Gastroesophageal sphincter (tissue), 4 donors: Measurements from ENCODE around the gene SPTB. TPM values are rescaled to one million over a fixed set of nuclear protein-coding genes. Genes with fewer than 3 reads are reported as not detected.

Experiments
- ATAC-seq: fragments of 150-250 bp; one replicate; pipeline ENCODE4 v1.9.1; 2016; ENCODE audit warnings: mild to moderate bottlenecking, moderate library complexity
- H3K27ac ChIP-seq, 4 donors: fragments of 200-600 bp; sonication (generic) in 3 of 4; 1 replicate in 3 of 4; 2 replicates in 1 of 4; pipeline ENCODE4 v1.5.1; 2016 to 2019
- H3K27me3 ChIP-seq: fragments of 200-600 bp; sonication (generic); one replicate; pipeline ENCODE4 v1.5.1; 2019
- H3K36me3 ChIP-seq, 2 donors: fragments of 200-600 bp; sonication (generic); one replicate each; pipeline ENCODE4 v1.5.1; 2019; ENCODE audit warnings: control low read depth in 1 of 2
- H3K4me1 ChIP-seq, 3 donors: fragments of 200-600 bp; sonication (generic); 1 replicate in 2 of 3; 2 replicates in 1 of 3; pipeline ENCODE4 v1.5.1; 2016 to 2019; ENCODE audit warnings: control low read depth in 2 of 3
- H3K4me3 ChIP-seq, 2 donors: fragments of 200-600 bp; sonication (generic); one replicate each; pipeline ENCODE4 v1.5.1; 2019; ENCODE audit warnings: mild to moderate bottlenecking in 1 of 2, moderate library complexity in 1 of 2
- H3K9me3 ChIP-seq, 3 donors: fragments of 200-600 bp; sonication (generic); one replicate each; pipeline ENCODE4 v1.5.1; 2017 to 2019; ENCODE audit warnings: control low read depth in 2 of 3
- EP300 ChIP-seq: sonication (generic); formaldehyde crosslinking; IDR thresholded peaks from one replicate; pipeline ENCODE4 v1.6.1; 2017; ENCODE audit warnings: antibody characterized with exemption, mild to moderate bottlenecking
- POLR2A ChIP-seq, 2 donors: fragments of 450-650 bp; IDR thresholded peaks; one replicate each; pipeline ENCODE4 v1.6.1; 2017; ENCODE audit warnings: antibody characterized with exemption in 2 of 2, mild to moderate bottlenecking in 2 of 2, moderate library complexity in 1 of 2
- POLR2AphosphoS5 ChIP-seq: sonication (generic); formaldehyde crosslinking; IDR thresholded peaks from one replicate; pipeline ENCODE4 v1.6.1; 2017; ENCODE audit warnings: antibody characterized with exemption
- WGBS, 2 donors: methylation state at CpG; one replicate each; pipeline ENCODE4 v1.1.5; 2018; ENCODE audit warnings: low coverage in 1 of 2; 5-methylcytosine and 5-hydroxymethylcytosine counted together
- total RNA-seq, 4 donors: library from RNA; depleted of rRNA; stranded (reverse); fragments of >200 nt; gene quantifications; one replicate each; pipeline ENCODE4 v1.1.0, GENCODE V29; 2016
- TF ChIP-seq, protein P1 (sequence below), 4 experiments: fragments of 200-600 bp in 2 of 4; fragments of 450-650 bp in 2 of 4; sonication (generic) in 1 of 4; IDR thresholded peaks; one replicate each; pipeline ENCODE4 v1.5.1; 2017 to 2019; ENCODE audit warnings: antibody characterized with exemption in 4 of 4, mild to moderate bottlenecking in 2 of 4, moderate library complexity in 2 of 4

SPTB gene
- total RNA-seq, 4 donors from 2014 or later, result 0.62 to 3.1 (median 1.0) TPM

DNA sequence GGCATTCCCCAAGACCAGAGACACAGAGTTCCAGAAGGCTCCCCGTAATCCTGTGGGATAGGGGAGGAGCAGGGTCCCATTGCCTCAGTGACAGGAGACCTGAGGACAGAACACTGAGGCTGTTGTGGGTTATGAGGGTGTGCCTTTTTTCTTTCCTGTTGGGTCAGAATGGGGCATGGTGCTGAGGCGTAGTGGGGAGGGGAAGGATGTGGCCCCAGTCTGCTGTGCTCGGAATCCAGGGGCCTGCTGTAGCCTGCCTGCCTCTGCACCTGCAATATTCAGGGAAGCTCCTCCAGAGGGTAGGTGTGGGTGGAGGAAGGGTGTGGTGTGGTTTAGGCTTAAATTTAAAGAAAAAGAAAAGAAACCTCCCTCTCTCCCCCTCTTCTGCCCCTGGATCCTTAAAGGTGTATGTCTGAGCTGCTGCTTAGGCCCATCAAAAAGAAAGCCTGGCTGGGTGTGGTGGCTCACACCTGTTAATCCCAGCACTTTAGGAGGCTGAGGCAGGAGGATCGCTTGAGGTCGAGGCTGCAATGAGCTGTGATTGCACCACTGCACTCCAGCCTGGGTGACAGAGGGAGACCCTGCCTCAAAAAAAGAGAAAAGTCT, 156.8 kb downstream of the SPTB start:
- peaks cover 0 to 7% of the 10 kb centered on the region in 2 donors for H3K36me3 ChIP-seq
- WGBS, 2 donors, result 85 to 94% methylated on average over 2 of the region's 5 CpGs
- H3K9me3 ChIP-seq, result no peaks in the 10 kb centered on the region
- H3K27ac ChIP-seq, result peak overlapping the region in 3 of 4 donors; percentile 19 to 83 (median 81)
- H3K4me1 ChIP-seq, result peaks cover 9 to 95% (median 42%) of the 10 kb centered on the region in 3 donors
- no peaks in the 10 kb centered on the region for H3K27me3 ChIP-seq
- ATAC-seq, result no peak
- TF ChIP-seq POLR2A (IDR thresholded peaks at IDR 0.05) (no peak), POLR2AphosphoS5 (no peak), EP300 (no peak)
- TF ChIP-seq, protein P1, sequence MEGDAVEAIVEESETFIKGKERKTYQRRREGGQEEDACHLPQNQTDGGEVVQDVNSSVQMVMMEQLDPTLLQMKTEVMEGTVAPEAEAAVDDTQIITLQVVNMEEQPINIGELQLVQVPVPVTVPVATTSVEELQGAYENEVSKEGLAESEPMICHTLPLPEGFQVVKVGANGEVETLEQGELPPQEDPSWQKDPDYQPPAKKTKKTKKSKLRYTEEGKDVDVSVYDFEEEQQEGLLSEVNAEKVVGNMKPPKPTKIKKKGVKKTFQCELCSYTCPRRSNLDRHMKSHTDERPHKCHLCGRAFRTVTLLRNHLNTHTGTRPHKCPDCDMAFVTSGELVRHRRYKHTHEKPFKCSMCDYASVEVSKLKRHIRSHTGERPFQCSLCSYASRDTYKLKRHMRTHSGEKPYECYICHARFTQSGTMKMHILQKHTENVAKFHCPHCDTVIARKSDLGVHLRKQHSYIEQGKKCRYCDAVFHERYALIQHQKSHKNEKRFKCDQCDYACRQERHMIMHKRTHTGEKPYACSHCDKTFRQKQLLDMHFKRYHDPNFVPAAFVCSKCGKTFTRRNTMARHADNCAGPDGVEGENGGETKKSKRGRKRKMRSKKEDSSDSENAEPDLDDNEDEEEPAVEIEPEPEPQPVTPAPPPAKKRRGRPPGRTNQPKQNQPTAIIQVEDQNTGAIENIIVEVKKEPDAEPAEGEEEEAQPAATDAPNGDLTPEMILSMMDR (IDR thresholded peaks at IDR 0.05), result no peak
- no peak overlapping the region for H3K4me3 ChIP-seq

- H3K27me3 ChIP-seq, result no peaks in the 10 kb centered on the region
- no peak for ATAC-seq
- H3K4me3 ChIP-seq, result no peak overlapping the region
- TF ChIP-seq, protein P1 (IDR thresholded peaks at IDR 0.05), result no peak
- TF ChIP-seq POLR2A (IDR thresholded peaks at IDR 0.05) (no peak), POLR2AphosphoS5 (no peak), EP300 (no peak)
- peak overlapping the region in 3 of 4 donors; percentile 78 to 83 (median 81) for H3K27ac ChIP-seq
- WGBS, 2 donors, result 53 to 100% methylated on average over 1 to 7 of the region's 9 CpGs
- no peaks in the 10 kb centered on the region for H3K36me3 ChIP-seq
- no peaks in the 10 kb centered on the region for H3K9me3 ChIP-seq
- H3K4me1 ChIP-seq, result peaks cover 15 to 100% (median 47%) of the 10 kb centered on the region in 3 donors
Measured at GRCh38 chr14:64721899-64722298, 157.8 kb downstream of the SPTB start.

GRCh38 chr14:64721391-64721791, 158.3 kb downstream of the SPTB start:
- H3K4me3 ChIP-seq, result no peak overlapping the region
- WGBS, 2 donors, result 18% methylated on average over 3 of the region's 5 CpGs; no CpG with 5 or more reads in 1 of the 2 donors
- H3K36me3 ChIP-seq, result no peaks in the 10 kb centered on the region
- peaks cover 15 to 100% (median 49%) of the 10 kb centered on the region in 3 donors for H3K4me1 ChIP-seq
- H3K9me3 ChIP-seq, result no peaks in the 10 kb centered on the region
- peak; percentile 14 for ATAC-seq
- peak overlapping the region in 3 of 4 donors; percentile 78 to 83 (median 81) for H3K27ac ChIP-seq
- H3K27me3 ChIP-seq, result no peaks in the 10 kb centered on the region
- TF ChIP-seq POLR2AphosphoS5, result peak; percentile 28
- no peak for TF ChIP-seq POLR2A (IDR thresholded peaks at IDR 0.05)

DNA sequence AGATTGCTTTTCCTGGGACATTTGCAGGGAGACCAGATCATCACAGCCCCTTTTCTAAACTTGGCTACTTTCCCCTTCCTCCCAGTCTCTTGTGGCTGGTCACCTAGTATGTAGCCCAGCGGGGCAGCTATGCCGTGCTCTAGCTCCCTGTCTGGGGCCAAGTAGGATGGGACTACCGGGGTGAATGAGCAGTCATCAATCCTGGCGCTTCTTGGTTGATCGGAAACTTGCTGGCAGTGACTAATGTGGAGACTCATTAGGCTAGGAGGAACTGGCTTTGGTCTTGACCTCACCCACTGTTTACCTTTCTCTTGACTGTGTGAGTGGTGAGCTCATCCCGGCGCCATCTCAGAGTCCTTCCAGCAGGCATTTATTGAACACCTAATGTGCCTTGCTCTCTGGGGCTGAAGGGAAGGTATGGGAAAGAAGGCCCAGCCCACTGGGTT, 159.6 kb downstream of the SPTB start:
- ATAC-seq, result no peak
- no peak overlapping the region for H3K4me3 ChIP-seq
- no peaks in the 10 kb centered on the region for H3K36me3 ChIP-seq
- no peaks in the 10 kb centered on the region for H3K27me3 ChIP-seq
- WGBS, 2 donors, result no CpG with 5 or more reads among the region's 7 CpGs
- TF ChIP-seq POLR2A (IDR thresholded peaks at IDR 0.05) (no peak), POLR2AphosphoS5 (peak; percentile 76)
- TF ChIP-seq, protein P1 (IDR thresholded peaks at IDR 0.05), result no peak
- H3K27ac ChIP-seq, result peak overlapping the region in 3 of 4 donors; percentile 78 to 83 (median 81)
- H3K9me3 ChIP-seq, result no peaks in the 10 kb centered on the region
- peaks cover 15 to 100% (median 48%) of the 10 kb centered on the region in 3 donors for H3K4me1 ChIP-seq

- no peaks in the 10 kb centered on the region for H3K27me3 ChIP-seq
- no peak for TF ChIP-seq POLR2AphosphoS5
- TF ChIP-seq, protein P1 (IDR thresholded peaks at IDR 0.05), result no peak
- no peak for TF ChIP-seq POLR2A (IDR thresholded peaks at IDR 0.05)
- TF ChIP-seq EP300, result no peak
- H3K4me3 ChIP-seq, result no peak overlapping the region
- no peaks in the 10 kb centered on the region for H3K9me3 ChIP-seq
- peak overlapping the region in 3 of 4 donors; percentile 78 to 83 (median 81) for H3K27ac ChIP-seq
- ATAC-seq, result no peak
- H3K36me3 ChIP-seq, result no peaks in the 10 kb centered on the region
- peaks cover 15 to 100% (median 48%) of the 10 kb centered on the region in 3 donors for H3K4me1 ChIP-seq
- WGBS, 2 donors, result 33 to 65% methylated on average over 1 to 3 of the region's 7 CpGs
Measured at GRCh38 chr14:64719601-64720000, 160.1 kb downstream of the SPTB start.
